Activated CD8-positive, alpha-beta memory T cell treated with anti-CD3 and anti-CD28 coated beads for 4 hours (primary cell): ENCODE measurements around the gene R3HCC1L.

Source experiments
- DNase-seq, 2 donors: peaks; one replicate each; pipeline ENCODE4 v3.0.0-alpha.2; 2020; ENCODE audit warnings: low read depth in 2 of 2

The R3HCC1L gene

GRCh38 chr10:98134431-98135221, at the start of gene R3HCC1L:
R3HCC1L (plus strand) TSS chr10:98134657; CDS start chr10:98208115, 73,458 bp downstream.
- peak; percentile 80 to 84 for DNase-seq

GRCh38 chr10:98085238-98085637, 49.2 kb upstream of the R3HCC1L start:
- no peak for DNase-seq

GRCh38 chr10:98086837-98087708, 47.4 kb upstream of the R3HCC1L start:
- no peak for DNase-seq

- DNase-seq: no peak
Measured at GRCh38 chr10:98088186-98088971, 46.1 kb upstream of the R3HCC1L start.

- DNase-seq: no peak
Measured at GRCh38 chr10:98090822-98091221, 43.6 kb upstream of the R3HCC1L start.

- DNase-seq: no peak
Measured at GRCh38 chr10:98096316-98096715, 38.1 kb upstream of the R3HCC1L start.

GRCh38 chr10:98096731-98097130, 37.7 kb upstream of the R3HCC1L start:
- no peak for DNase-seq

- DNase-seq: no peak
Measured at GRCh38 chr10:98097175-98097574, 37.3 kb upstream of the R3HCC1L start.

GRCh38 chr10:98097616-98098015, 36.8 kb upstream of the R3HCC1L start:
- no peak for DNase-seq

GRCh38 chr10:98098247-98098646, 36.2 kb upstream of the R3HCC1L start:
- DNase-seq: no peak

- no peak for DNase-seq
Measured at GRCh38 chr10:98100476-98100875, 34.0 kb upstream of the R3HCC1L start.

GRCh38 chr10:98101366-98101765, 33.1 kb upstream of the R3HCC1L start:
- DNase-seq: no peak

GRCh38 chr10:98104125-98104524, 30.3 kb upstream of the R3HCC1L start:
- DNase-seq: no peak

GRCh38 chr10:98106531-98106930, 27.9 kb upstream of the R3HCC1L start:
- DNase-seq: no peak

- DNase-seq: no peak
Measured at GRCh38 chr10:98107644-98108430, 26.6 kb upstream of the R3HCC1L start.

- no peak for DNase-seq
Measured at GRCh38 chr10:98110356-98110755, 24.1 kb upstream of the R3HCC1L start.

GRCh38 chr10:98115031-98115787, 19.2 kb upstream of the R3HCC1L start:
- DNase-seq: no peak

GRCh38 chr10:98119891-98120290, 14.6 kb upstream of the R3HCC1L start:
- DNase-seq: no peak

GRCh38 chr10:98125940-98126631, 8.4 kb upstream of the R3HCC1L start:
- DNase-seq: no peak

- DNase-seq: no peak
Measured at GRCh38 chr10:98128802-98129201, 5.7 kb upstream of the R3HCC1L start.
